Glutamatergic neuron (in vitro differentiated cells): ENCODE results near the gene TEKT2. TPM values are rescaled to one million over a fixed set of nuclear protein-coding genes. Genes with fewer than 3 reads are reported as not detected.

Source experiments
- DNase-seq: peaks from one replicate; pipeline ENCODE4 v3.0.0; 2022
- H3K27ac Mint-ChIP-seq: one replicate; pipeline ENCODE4 v1.8.0; 2020; ENCODE audit warnings: mild to moderate bottlenecking, mixed read lengths, inconsistent platforms; ENCODE audit not compliant: unreplicated experiment
- H3K27me3 Mint-ChIP-seq: one replicate; pipeline ENCODE4 v1.8.0; 2020; ENCODE audit warnings: mild to moderate bottlenecking, moderate library complexity, mixed read lengths, inconsistent platforms; ENCODE audit not compliant: unreplicated experiment
- H3K36me3 Mint-ChIP-seq: one replicate; pipeline ENCODE4 v1.8.0; 2020; ENCODE audit warnings: mild to moderate bottlenecking, mixed read lengths, inconsistent platforms; ENCODE audit not compliant: unreplicated experiment
- H3K4me1 Mint-ChIP-seq: one replicate; pipeline ENCODE4 v1.8.0; 2020; ENCODE audit warnings: mild to moderate bottlenecking, low read depth, mixed read lengths, inconsistent platforms; ENCODE audit not compliant: unreplicated experiment
- H3K4me3 Mint-ChIP-seq: one replicate; pipeline ENCODE4 v1.8.0; 2020; ENCODE audit warnings: mild to moderate bottlenecking, mixed read lengths, inconsistent platforms; ENCODE audit not compliant: unreplicated experiment
- H3K9me3 Mint-ChIP-seq: one replicate; pipeline ENCODE4 v1.8.0; 2020; ENCODE audit warnings: mild to moderate bottlenecking, moderate library complexity, mixed read lengths, inconsistent platforms; ENCODE audit not compliant: unreplicated experiment
- CTCF ChIP-seq: fragments of 200-600 bp; sonication (generic); IDR thresholded peaks from one replicate; pipeline ENCODE4 v1.5.0; 2021; ENCODE audit not compliant: partially characterized antibody, unreplicated experiment
- total RNA-seq: library from RNA; stranded (reverse); fragmentation: NEBNext Ultra II Directional; extraction: Animal tissue kit (Norgen Biotek cat#: 25700); gene quantifications from one replicate; pipeline ENCODE4 v1.2.1, GENCODE V29; 2021; ENCODE audit not compliant: unreplicated experiment

The TEKT2 gene
- total RNA-seq, 1 donor from 2014 or later: 1.6 TPM

- peaks cover 9% of the 10 kb centered on the region for H3K27me3 Mint-ChIP-seq
- no peaks in the 10 kb centered on the region for H3K9me3 Mint-ChIP-seq
- peak overlapping the region; percentile 63 for H3K4me3 Mint-ChIP-seq
- TF ChIP-seq CTCF: no peak
- H3K36me3 Mint-ChIP-seq: no peaks in the 10 kb centered on the region
- H3K4me1 Mint-ChIP-seq: no peaks in the 10 kb centered on the region
- no peak for DNase-seq
- no peak overlapping the region for H3K27ac Mint-ChIP-seq
These were observed 675 bp upstream of the TEKT2 start for GRCh38 chr1:36083219-36083618.

- Mint-ChIP-seq H3K27me3 (peaks cover 11% of the 10 kb centered on the region), H3K4me1 (peaks cover 5% of the 10 kb centered on the region), H3K36me3 (no peaks in the 10 kb centered on the region), H3K4me3 (peak overlapping the region; percentile 35), H3K27ac (no peak overlapping the region), H3K9me3 (peaks cover 3% of the 10 kb centered on the region)
- no peak for TF ChIP-seq CTCF
- no peak for DNase-seq
These were observed 712 bp downstream of the TEKT2 start for GRCh38 chr1:36084497-36085115.

DNA sequence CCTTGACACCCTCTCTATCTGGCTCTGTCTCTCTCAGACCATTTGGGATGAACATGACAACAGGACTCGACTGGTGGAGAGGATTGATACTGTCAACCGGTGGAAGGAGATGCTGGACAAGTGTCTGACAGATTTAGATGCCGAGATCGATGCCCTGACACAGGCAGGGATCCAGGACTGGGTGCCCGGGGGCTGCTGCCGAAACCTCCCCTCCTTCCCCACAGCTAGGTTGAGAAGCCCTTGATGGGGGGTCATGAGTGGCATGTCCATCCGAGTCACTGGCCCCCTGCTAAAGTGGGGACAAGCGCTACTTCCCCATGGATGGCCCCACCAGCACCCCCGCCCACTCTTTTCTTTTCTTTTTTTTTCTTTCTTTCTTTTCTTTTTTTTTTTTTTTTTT lies 1.2 kb downstream of the TEKT2 start:
- no peak for TF ChIP-seq CTCF
- no peak for DNase-seq
- Mint-ChIP-seq H3K27me3 (peaks cover 13% of the 10 kb centered on the region), H3K4me1 (peaks cover 8% of the 10 kb centered on the region), H3K4me3 (no peak overlapping the region), H3K36me3 (no peaks in the 10 kb centered on the region), H3K9me3 (peaks cover 4% of the 10 kb centered on the region), H3K27ac (no peak overlapping the region)

DNA sequence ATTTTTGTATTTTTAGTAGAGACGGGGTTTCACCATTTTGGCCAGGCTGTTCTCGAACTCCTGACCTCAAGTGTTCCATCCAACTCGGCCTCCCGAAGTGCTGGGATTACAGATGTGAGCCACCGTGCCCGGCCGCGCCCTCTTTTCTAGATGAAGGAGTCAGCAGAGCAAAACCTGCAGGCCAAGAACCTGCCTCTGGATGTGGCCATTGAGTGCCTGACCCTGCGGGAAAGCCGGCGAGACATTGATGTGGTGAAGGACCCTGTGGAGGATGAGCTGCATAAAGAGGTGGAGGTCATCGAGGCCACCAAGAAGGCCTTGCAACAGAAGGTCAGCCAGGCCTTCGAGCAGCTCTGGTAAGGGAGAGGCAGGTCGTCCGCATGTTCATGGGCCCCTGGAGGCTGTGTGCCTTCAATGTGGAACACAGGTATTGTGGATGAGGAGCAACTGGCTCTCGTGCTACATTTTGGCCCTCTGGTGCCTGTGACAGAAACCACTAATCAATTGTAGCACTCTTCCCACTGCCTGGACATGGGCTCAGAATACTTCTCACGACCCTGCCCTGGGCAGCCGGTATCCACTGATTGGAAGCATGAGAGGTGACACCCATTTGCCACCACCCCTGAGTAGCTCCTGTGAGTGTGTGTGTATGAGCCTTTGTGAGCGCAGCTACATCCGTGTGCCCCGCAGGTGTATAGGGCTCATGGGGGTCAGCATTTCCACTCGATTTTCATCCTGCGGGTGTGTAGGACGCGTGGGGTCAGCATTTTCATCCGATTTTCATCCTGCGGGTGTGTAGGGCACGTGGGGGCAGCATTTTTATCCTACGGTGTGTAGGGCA lies 2.0 kb downstream of the TEKT2 start:
- Mint-ChIP-seq H3K4me1 (peaks cover 8% of the 10 kb centered on the region), H3K27ac (no peak overlapping the region), H3K9me3 (peaks cover 4% of the 10 kb centered on the region), H3K4me3 (no peak overlapping the region), H3K36me3 (no peaks in the 10 kb centered on the region), H3K27me3 (peaks cover 13% of the 10 kb centered on the region)
- no peak for TF ChIP-seq CTCF
- no peak for DNase-seq
